Lung (tissue), 12 donors: Measurements from ENCODE around the gene CELF2. TPM values are rescaled to one million over a fixed set of nuclear protein-coding genes. Genes with fewer than 3 reads are reported as not detected.

Source experiments
- ATAC-seq: fragments of 200-7000 bp; cut with Tn5 transposase; one replicate; pipeline ENCODE4 v1.9.1; 2020; ENCODE audit warnings: moderate number of reproducible peaks; ENCODE audit not compliant: insufficient read depth, low FRiP score
- DNase-seq, 3 donors: peaks; one replicate each; pipeline ENCODE4 v3.0.0-alpha.2; 2013 to 2017
- H3K27ac ChIP-seq, 2 donors: one replicate each; pipeline ENCODE4 v1.5.1; 2013; ENCODE audit warnings: mild to moderate bottlenecking in 2 of 2, moderate library complexity in 2 of 2, control low read depth in 1 of 2, inconsistent platforms in 1 of 2, low read depth in 1 of 2, low read length in 1 of 2
- H3K27me3 ChIP-seq, 3 donors: one replicate each; pipeline ENCODE4 v1.5.1; 2013; ENCODE audit warnings: low read length in 2 of 3; ENCODE audit not compliant: control insufficient read depth in 3 of 3, insufficient read depth in 3 of 3
- H3K36me3 ChIP-seq, 4 donors: one replicate each; pipeline ENCODE4 v1.5.1; 2013; ENCODE audit warnings: low read length in 4 of 4, mild to moderate bottlenecking in 1 of 4, moderate library complexity in 1 of 4; ENCODE audit not compliant: control insufficient read depth in 4 of 4, insufficient read depth in 4 of 4
- H3K4me1 ChIP-seq, 5 donors: one replicate each; pipeline ENCODE4 v1.5.1; 2013; ENCODE audit warnings: low read length in 5 of 5, mild to moderate bottlenecking in 2 of 5, moderate library complexity in 1 of 5; ENCODE audit not compliant: control insufficient read depth in 5 of 5, insufficient read depth in 5 of 5
- H3K4me3 ChIP-seq: one replicate; pipeline ENCODE4 v1.5.1; 2013; ENCODE audit warnings: mild to moderate bottlenecking, control low read depth, moderate library complexity
- H3K9ac ChIP-seq, 2 donors: one replicate each; pipeline ENCODE4 v1.5.1; 2013; ENCODE audit warnings: low read length in 2 of 2, control low read depth in 1 of 2; ENCODE audit not compliant: insufficient read depth in 1 of 2
- H3K9me3 ChIP-seq, 4 donors: one replicate each; pipeline ENCODE4 v1.5.1; 2013; ENCODE audit warnings: low read length in 3 of 4, mild to moderate bottlenecking in 1 of 4, moderate library complexity in 1 of 4; ENCODE audit not compliant: control insufficient read depth in 4 of 4, insufficient read depth in 3 of 4
- CTCF ChIP-seq: IDR thresholded peaks from 2 replicates; pipeline ENCODE4 v1.5.1; 2012; ENCODE audit warnings: mild to moderate bottlenecking; ENCODE audit errors: control extremely low read depth, extremely low read depth
- WGBS, 2 donors: extraction: QIAGEN DNeasy Blood & Tissue Kit; methylation state at CpG; one replicate each; pipeline ENCODE4 v1.1.7; 2013; 5-methylcytosine and 5-hydroxymethylcytosine counted together
- polyA plus RNA-seq, 2 donors: library from polyadenylated mRNA; stranded (reverse); fragments of 200-250 nt; gene quantifications; one replicate each; pipeline ENCODE4 v1.2.1, GENCODE V29; 2013
- total RNA-seq, 2 donors: library from RNA; depleted of rRNA in 1 of 2; stranded (reverse); fragments of >200 nt in 1 of 2; gene quantifications; one replicate each; pipeline ENCODE4 v1.2.1, GENCODE V29; 2014 to 2021
- donor health status: control.
- donor health status: control.
- donor health status: Bipolar disorder and iron deficiency.
- donor health status: healthy.
- donor health status: DM: yes; HTN: yes; CAD: no.

The CELF2 gene
- total and polyA plus RNA-seq, 4 donors, result 13.6 to 115 (median 63.7) TPM

GRCh38 chr10:11325817-11326216, 308.1 kb downstream of the CELF2 start:
- ATAC-seq (peak; percentile 32), DNase-seq (no peak)
- peaks cover 6 to 33% (median 18%) of the 10 kb centered on the region in 4 donors for H3K36me3 ChIP-seq
- no peaks in the 10 kb centered on the region for H3K9me3 ChIP-seq
- 78 to 82% methylated on average over 2 of the region's 2 CpGs for WGBS, 2 donors
- H3K27ac ChIP-seq, result no peak overlapping the region
- H3K9ac ChIP-seq, result no peak overlapping the region
- no peak for TF ChIP-seq CTCF
- no peak overlapping the region for H3K4me3 ChIP-seq
- H3K27me3 ChIP-seq, result no peaks in the 10 kb centered on the region
- peaks cover 0 to 8% (median 4%) of the 10 kb centered on the region in 5 donors for H3K4me1 ChIP-seq

GRCh38 chr10:11326241-11326640, 308.6 kb downstream of the CELF2 start:
- Histone ChIP-seq H3K27me3 (no peaks in the 10 kb centered on the region), H3K9ac (no peak overlapping the region), H3K36me3 (peaks cover 6 to 30% (median 16%) of the 10 kb centered on the region in 4 donors), H3K4me3 (no peak overlapping the region), H3K9me3 (no peaks in the 10 kb centered on the region), H3K4me1 (peaks cover 0 to 11% (median 4%) of the 10 kb centered on the region in 5 donors), H3K27ac (no peak overlapping the region)
- no peak for ATAC-seq
- WGBS, 2 donors, result 95 to 96% methylated on average over 12 of the region's 12 CpGs
- TF ChIP-seq CTCF, result no peak
- no peak for DNase-seq

- Histone ChIP-seq H3K9me3 (no peaks in the 10 kb centered on the region), H3K36me3 (peaks cover 3 to 27% (median 14%) of the 10 kb centered on the region in 4 donors), H3K9ac (no peak overlapping the region), H3K4me3 (no peak overlapping the region), H3K4me1 (peaks cover 0 to 15% (median 4%) of the 10 kb centered on the region in 5 donors), H3K27me3 (no peaks in the 10 kb centered on the region), H3K27ac (no peak overlapping the region)
- no peak for TF ChIP-seq CTCF
- 82 to 85% methylated on average over 11 of the region's 11 CpGs for WGBS, 2 donors
- no peak for ATAC-seq
- no peak for DNase-seq
Measured at GRCh38 chr10:11326913-11327616, 309.4 kb downstream of the CELF2 start.
